ENCODE results near the gene MAPT. TPM values are rescaled to one million over a fixed set of nuclear protein-coding genes. Genes with fewer than 3 reads are reported as not detected.
A peak's percentile ranks its signal among the peaks of the same experiment; 100 is the strongest.

The MAPT gene
- polyA plus RNA-seq, 2 donors, result 4.5 to 4.7 TPM

DNA sequence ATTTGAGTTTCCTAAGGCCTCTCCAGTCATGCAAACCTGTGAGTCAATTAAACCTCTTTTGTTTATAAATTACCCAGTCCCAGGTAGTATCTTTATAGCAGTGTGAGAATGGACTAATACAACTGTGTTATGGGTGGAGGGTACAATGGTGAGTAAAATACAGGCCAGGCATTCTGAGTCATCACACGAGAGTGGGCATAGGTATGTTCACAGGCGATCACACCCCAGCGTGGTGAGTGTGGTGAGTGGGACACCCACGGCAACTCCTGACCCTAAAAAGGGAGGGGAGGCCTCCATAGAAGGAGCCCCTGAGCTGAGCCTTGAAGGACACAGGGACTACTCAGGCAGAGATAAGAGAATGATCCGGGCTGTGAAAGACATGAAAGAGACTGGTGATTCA is 22.6 kb upstream of the MAPT start:
- H3K36me3 ChIP-seq (ENCODE audit: control insufficient read depth in 2 of 2, insufficient read depth in 2 of 2, low read length in 1 of 2), result no peaks in the 10 kb centered on the region
- no peaks in the 10 kb centered on the region for H3K9me3 ChIP-seq (ENCODE audit: control insufficient read depth in 2 of 2, insufficient read depth in 1 of 2, low read depth in 1 of 2, low read length in 1 of 2)
- no peak overlapping the region for H3K4me3 ChIP-seq (ENCODE audit: low read depth in 1 of 2, low read length in 2 of 2)
- H3K27me3 ChIP-seq (ENCODE audit: control insufficient read depth in 1 of 2, insufficient read depth in 2 of 2, low read length in 2 of 2), result no peaks in the 10 kb centered on the region
- WGBS, 2 donors, result 73 to 78% methylated on average over 5 of the region's 5 CpGs
- H3K4me1 ChIP-seq (ENCODE audit: control insufficient read depth in 2 of 2, insufficient read depth in 2 of 2, low read length in 1 of 2), result no peaks in the 10 kb centered on the region
- no peak overlapping the region for H3K27ac ChIP-seq (ENCODE audit: low read depth in 2 of 2, low read length in 1 of 2)

DNA sequence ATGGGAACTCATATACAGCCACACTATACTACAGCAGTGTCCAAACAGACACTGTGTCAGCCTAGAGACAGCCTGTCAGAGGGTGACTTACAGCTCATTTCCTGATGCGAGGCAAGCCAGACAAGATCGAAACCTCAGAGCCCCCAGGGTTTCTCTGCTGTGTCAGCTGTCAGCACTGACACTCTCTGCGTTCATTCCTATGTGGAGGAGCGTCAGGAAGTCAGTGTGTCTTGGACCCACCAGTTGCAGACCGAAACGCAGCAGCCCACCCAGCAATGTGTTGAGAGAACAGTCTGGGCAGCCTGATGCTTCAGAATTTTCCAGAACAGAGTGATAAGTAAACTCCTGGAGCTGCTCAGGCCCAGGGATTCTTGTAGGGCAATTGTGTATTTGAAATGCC is 20.6 kb upstream of the MAPT start:
- Histone ChIP-seq H3K27me3 (ENCODE audit: control insufficient read depth in 1 of 2, insufficient read depth in 2 of 2, low read length in 2 of 2) (peaks cover 0 to 2% of the 10 kb centered on the region in 2 donors), H3K27ac (ENCODE audit: low read depth in 2 of 2, low read length in 1 of 2) (no peak overlapping the region), H3K4me3 (ENCODE audit: low read depth in 1 of 2, low read length in 2 of 2) (no peak overlapping the region), H3K36me3 (ENCODE audit: control insufficient read depth in 2 of 2, insufficient read depth in 2 of 2, low read length in 1 of 2) (no peaks in the 10 kb centered on the region), H3K9me3 (ENCODE audit: control insufficient read depth in 2 of 2, insufficient read depth in 1 of 2, low read depth in 1 of 2, low read length in 1 of 2) (no peaks in the 10 kb centered on the region), H3K4me1 (ENCODE audit: control insufficient read depth in 2 of 2, insufficient read depth in 2 of 2, low read length in 1 of 2) (no peaks in the 10 kb centered on the region)
- 19 to 30% methylated on average over 6 of the region's 6 CpGs for WGBS, 2 donors

DNA sequence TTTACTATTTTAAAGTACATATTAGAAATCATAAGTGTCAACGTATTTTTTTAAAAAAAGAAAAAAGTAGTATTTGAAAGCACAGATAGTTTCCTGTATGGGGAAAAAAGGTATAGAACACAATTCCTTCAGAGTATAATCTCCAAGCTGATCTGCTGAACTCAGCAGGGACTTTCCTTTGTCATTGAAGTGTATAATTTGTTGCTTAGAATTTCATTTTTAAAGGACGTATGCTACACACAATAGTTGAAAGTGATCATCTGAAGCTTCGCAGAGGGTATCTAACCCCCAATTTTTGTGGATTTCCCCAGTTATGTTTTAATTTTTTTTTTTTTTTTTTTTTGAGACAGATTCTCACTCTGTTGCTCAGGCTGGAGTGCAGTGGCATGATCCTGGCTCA is 20.2 kb upstream of the MAPT start:
- Histone ChIP-seq H3K27me3 (ENCODE audit: control insufficient read depth in 1 of 2, insufficient read depth in 2 of 2, low read length in 2 of 2) (peaks cover 0 to 2% of the 10 kb centered on the region in 2 donors), H3K4me1 (ENCODE audit: control insufficient read depth in 2 of 2, insufficient read depth in 2 of 2, low read length in 1 of 2) (no peaks in the 10 kb centered on the region), H3K4me3 (ENCODE audit: low read depth in 1 of 2, low read length in 2 of 2) (no peak overlapping the region), H3K36me3 (ENCODE audit: control insufficient read depth in 2 of 2, insufficient read depth in 2 of 2, low read length in 1 of 2) (no peaks in the 10 kb centered on the region), H3K9me3 (ENCODE audit: control insufficient read depth in 2 of 2, insufficient read depth in 1 of 2, low read depth in 1 of 2, low read length in 1 of 2) (no peaks in the 10 kb centered on the region), H3K27ac (ENCODE audit: low read depth in 2 of 2, low read length in 1 of 2) (no peak overlapping the region)
- 42 to 51% methylated on average over 3 of the region's 3 CpGs for WGBS, 2 donors

DNA sequence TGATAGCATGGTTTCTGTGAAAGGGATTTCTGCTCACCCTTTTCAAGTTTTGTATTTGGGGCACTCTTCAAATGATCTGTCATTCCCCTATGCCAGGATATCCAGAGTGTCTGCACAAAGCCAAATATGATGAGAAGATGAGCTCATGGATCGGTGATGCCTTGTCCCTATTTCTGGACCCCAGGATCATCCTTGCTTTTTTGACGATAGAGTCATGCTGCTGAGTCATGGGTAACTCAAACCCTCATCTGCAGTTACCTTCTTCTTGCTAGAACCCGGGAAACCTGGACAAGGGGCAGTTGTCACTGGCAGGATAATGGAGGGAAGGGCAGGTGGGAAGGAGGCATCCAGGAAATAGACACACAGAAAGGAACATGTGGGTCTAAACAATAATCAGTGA is 17.8 kb upstream of the MAPT start:
- peaks cover 0 to 2% of the 10 kb centered on the region in 2 donors for H3K27me3 ChIP-seq (ENCODE audit: control insufficient read depth in 1 of 2, insufficient read depth in 2 of 2, low read length in 2 of 2)
- 78% methylated on average over 3 of the region's 3 CpGs for WGBS, 2 donors
- no peaks in the 10 kb centered on the region for H3K9me3 ChIP-seq (ENCODE audit: control insufficient read depth in 2 of 2, insufficient read depth in 1 of 2, low read depth in 1 of 2, low read length in 1 of 2)
- no peak overlapping the region for H3K4me3 ChIP-seq (ENCODE audit: low read depth in 1 of 2, low read length in 2 of 2)
- H3K4me1 ChIP-seq (ENCODE audit: control insufficient read depth in 2 of 2, insufficient read depth in 2 of 2, low read length in 1 of 2), result no peaks in the 10 kb centered on the region
- no peaks in the 10 kb centered on the region for H3K36me3 ChIP-seq (ENCODE audit: control insufficient read depth in 2 of 2, insufficient read depth in 2 of 2, low read length in 1 of 2)
- no peak overlapping the region for H3K27ac ChIP-seq (ENCODE audit: low read depth in 2 of 2, low read length in 1 of 2)

DNA sequence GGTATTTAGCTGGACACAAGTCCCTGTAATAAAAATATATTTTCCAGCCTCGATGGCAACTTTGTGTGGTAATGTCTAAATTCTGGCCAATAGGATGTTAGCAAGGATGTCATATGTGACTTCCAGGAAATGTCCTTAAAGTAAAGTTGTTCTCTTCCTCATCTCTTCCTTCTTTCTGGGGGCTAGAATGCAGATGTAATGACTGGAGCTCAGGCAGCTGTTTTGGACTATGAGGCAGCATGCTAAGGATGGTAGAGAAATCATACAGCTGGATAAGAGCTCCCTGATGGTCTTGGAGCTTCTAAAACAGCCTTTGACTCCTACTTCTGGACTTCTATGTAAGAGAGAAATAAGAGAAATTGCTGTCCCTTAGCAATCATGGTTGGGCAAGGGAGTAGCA is 16.9 kb upstream of the MAPT start:
- Histone ChIP-seq H3K27ac (ENCODE audit: low read depth in 2 of 2, low read length in 1 of 2) (no peak overlapping the region), H3K9me3 (ENCODE audit: control insufficient read depth in 2 of 2, insufficient read depth in 1 of 2, low read depth in 1 of 2, low read length in 1 of 2) (no peaks in the 10 kb centered on the region), H3K4me3 (ENCODE audit: low read depth in 1 of 2, low read length in 2 of 2) (no peak overlapping the region), H3K4me1 (ENCODE audit: control insufficient read depth in 2 of 2, insufficient read depth in 2 of 2, low read length in 1 of 2) (no peaks in the 10 kb centered on the region), H3K36me3 (ENCODE audit: control insufficient read depth in 2 of 2, insufficient read depth in 2 of 2, low read length in 1 of 2) (no peaks in the 10 kb centered on the region), H3K27me3 (ENCODE audit: control insufficient read depth in 1 of 2, insufficient read depth in 2 of 2, low read length in 2 of 2) (peaks cover 0 to 2% of the 10 kb centered on the region in 2 donors)
- WGBS, 2 donors, result 56 to 61% methylated on average over 1 of the region's 1 CpG

DNA sequence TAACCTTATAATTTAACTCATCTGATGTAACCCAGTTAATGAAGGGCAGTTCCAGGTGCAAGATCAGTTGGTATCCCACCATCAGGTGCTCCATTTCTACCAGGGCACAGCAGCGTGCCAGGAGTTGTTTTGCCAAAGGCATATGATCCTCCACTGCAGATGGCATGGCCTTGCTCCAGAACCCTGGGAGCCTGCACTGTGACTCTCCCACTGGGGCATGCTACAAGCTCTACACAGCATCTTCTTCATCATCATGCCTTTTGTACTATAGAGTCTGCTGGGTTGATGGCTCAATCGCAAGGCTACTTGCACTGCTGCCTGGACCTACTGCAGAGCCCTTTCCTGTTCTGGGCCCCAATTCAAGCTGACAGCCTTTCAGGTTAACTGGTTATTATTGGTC is 11.3 kb upstream of the MAPT start:
- H3K4me3 ChIP-seq (ENCODE audit: low read depth in 1 of 2, low read length in 2 of 2), result no peak overlapping the region
- peaks cover 0 to 3% of the 10 kb centered on the region in 2 donors for H3K9me3 ChIP-seq (ENCODE audit: control insufficient read depth in 2 of 2, insufficient read depth in 1 of 2, low read depth in 1 of 2, low read length in 1 of 2)
- 82 to 89% methylated on average over 2 of the region's 2 CpGs for WGBS, 2 donors
- no peaks in the 10 kb centered on the region for H3K4me1 ChIP-seq (ENCODE audit: control insufficient read depth in 2 of 2, insufficient read depth in 2 of 2, low read length in 1 of 2)
- H3K27me3 ChIP-seq (ENCODE audit: control insufficient read depth in 1 of 2, insufficient read depth in 2 of 2, low read length in 2 of 2), result no peaks in the 10 kb centered on the region
- H3K36me3 ChIP-seq (ENCODE audit: control insufficient read depth in 2 of 2, insufficient read depth in 2 of 2, low read length in 1 of 2), result no peaks in the 10 kb centered on the region
- no peak overlapping the region for H3K27ac ChIP-seq (ENCODE audit: low read depth in 2 of 2, low read length in 1 of 2)

DNA sequence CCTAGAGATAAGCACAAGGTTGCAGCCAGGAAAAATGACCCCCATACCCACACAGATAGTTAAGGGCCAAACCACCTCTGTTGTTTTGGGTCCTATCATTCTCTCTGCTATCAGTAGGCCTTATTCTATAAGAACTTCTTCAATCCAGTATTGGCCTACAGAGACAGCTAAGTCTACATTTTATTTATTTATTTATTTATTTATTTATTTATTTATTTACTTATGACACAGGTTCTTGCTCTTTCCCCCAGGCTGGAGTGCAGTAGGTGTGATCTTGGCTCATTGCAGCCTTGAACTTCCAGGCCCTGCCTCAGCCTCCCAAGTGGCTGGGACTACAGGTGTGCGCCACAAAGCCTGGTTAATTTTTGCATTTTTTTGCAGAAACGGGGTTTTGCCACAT is 7.5 kb upstream of the MAPT start:
- H3K4me1 ChIP-seq (ENCODE audit: control insufficient read depth in 2 of 2, insufficient read depth in 2 of 2, low read length in 1 of 2), result no peaks in the 10 kb centered on the region
- H3K27ac ChIP-seq (ENCODE audit: low read depth in 2 of 2, low read length in 1 of 2), result no peak overlapping the region
- no peaks in the 10 kb centered on the region for H3K36me3 ChIP-seq (ENCODE audit: control insufficient read depth in 2 of 2, insufficient read depth in 2 of 2, low read length in 1 of 2)
- H3K4me3 ChIP-seq (ENCODE audit: low read depth in 1 of 2, low read length in 2 of 2), result no peak overlapping the region
- peaks cover 0 to 3% of the 10 kb centered on the region in 2 donors for H3K9me3 ChIP-seq (ENCODE audit: control insufficient read depth in 2 of 2, insufficient read depth in 1 of 2, low read depth in 1 of 2, low read length in 1 of 2)
- no peaks in the 10 kb centered on the region for H3K27me3 ChIP-seq (ENCODE audit: control insufficient read depth in 1 of 2, insufficient read depth in 2 of 2, low read length in 2 of 2)
- 87 to 90% methylated on average over 2 of the region's 2 CpGs for WGBS, 2 donors

DNA sequence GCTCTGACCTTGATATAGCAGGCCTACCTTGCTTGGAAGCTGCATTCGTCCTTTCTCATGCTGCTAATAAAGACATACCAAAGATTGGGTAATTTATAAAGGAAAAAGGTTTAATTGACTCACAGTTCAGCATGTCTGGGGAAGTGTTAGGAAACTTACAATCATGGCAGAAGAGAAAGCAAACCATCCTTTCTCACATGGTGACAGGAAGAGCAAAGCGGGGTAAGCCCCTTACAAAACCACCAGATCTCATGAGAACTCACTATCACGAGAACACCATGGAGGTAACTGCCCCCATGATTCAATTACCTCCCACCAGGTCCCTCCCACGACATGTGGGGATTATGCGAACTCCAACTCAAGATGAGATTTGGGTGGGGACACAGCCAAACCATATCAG is 6.0 kb upstream of the MAPT start:
- no peaks in the 10 kb centered on the region for H3K4me1 ChIP-seq (ENCODE audit: control insufficient read depth in 2 of 2, insufficient read depth in 2 of 2, low read length in 1 of 2)
- H3K36me3 ChIP-seq (ENCODE audit: control insufficient read depth in 2 of 2, insufficient read depth in 2 of 2, low read length in 1 of 2), result no peaks in the 10 kb centered on the region
- no peak overlapping the region for H3K4me3 ChIP-seq (ENCODE audit: low read depth in 1 of 2, low read length in 2 of 2)
- WGBS, 2 donors, result 48 to 55% methylated on average over 5 of the region's 5 CpGs
- H3K9me3 ChIP-seq (ENCODE audit: control insufficient read depth in 2 of 2, insufficient read depth in 1 of 2, low read depth in 1 of 2, low read length in 1 of 2), result peaks cover 0 to 3% of the 10 kb centered on the region in 2 donors
- H3K27ac ChIP-seq (ENCODE audit: low read depth in 2 of 2, low read length in 1 of 2), result no peak overlapping the region
- no peaks in the 10 kb centered on the region for H3K27me3 ChIP-seq (ENCODE audit: control insufficient read depth in 1 of 2, insufficient read depth in 2 of 2, low read length in 2 of 2)

DNA sequence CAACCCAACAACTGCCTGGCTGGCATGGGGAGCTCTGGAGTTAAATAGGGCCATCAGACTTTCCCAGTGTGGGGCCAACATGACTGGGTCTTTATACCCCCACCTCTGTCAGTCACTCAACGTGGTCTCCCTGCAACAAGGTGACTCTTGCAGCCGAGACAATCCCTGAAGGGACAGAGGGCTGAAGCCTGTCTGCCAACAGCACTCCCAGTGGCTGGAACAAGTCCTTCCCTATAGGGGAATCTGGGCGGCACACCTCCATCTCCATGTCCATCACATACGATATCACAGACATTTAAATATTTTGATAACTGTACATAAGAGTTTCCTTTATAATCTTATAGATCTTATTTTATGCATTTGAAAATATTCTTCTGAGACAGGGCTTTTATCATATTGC is 4.8 kb upstream of the MAPT start:
- Histone ChIP-seq H3K36me3 (ENCODE audit: control insufficient read depth in 2 of 2, insufficient read depth in 2 of 2, low read length in 1 of 2) (no peaks in the 10 kb centered on the region), H3K4me3 (ENCODE audit: low read depth in 1 of 2, low read length in 2 of 2) (no peak overlapping the region), H3K4me1 (ENCODE audit: control insufficient read depth in 2 of 2, insufficient read depth in 2 of 2, low read length in 1 of 2) (peaks cover 0 to 1% of the 10 kb centered on the region in 2 donors), H3K9me3 (ENCODE audit: control insufficient read depth in 2 of 2, insufficient read depth in 1 of 2, low read depth in 1 of 2, low read length in 1 of 2) (peaks cover 0 to under 1% of the 10 kb centered on the region in 2 donors), H3K27ac (ENCODE audit: low read depth in 2 of 2, low read length in 1 of 2) (no peak overlapping the region), H3K27me3 (ENCODE audit: control insufficient read depth in 1 of 2, insufficient read depth in 2 of 2, low read length in 2 of 2) (no peaks in the 10 kb centered on the region)
- 33 to 34% methylated on average over 4 of the region's 4 CpGs for WGBS, 2 donors

DNA sequence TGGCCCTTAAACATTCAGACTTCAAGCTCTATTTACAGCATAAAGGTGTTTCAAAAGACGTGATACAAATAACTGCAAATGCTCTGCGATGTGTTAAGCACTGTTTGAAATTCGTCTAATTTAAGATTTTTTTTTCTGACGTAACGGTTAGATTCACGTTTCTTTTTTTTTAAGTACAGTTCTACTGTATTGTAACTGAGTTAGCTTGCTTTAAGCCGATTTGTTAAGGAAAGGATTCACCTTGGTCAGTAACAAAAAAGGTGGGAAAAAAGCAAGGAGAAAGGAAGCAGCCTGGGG is 681 bp upstream of the MAPT start:
- 45 to 46% methylated on average over 7 of the region's 7 CpGs for WGBS, 2 donors
- Histone ChIP-seq H3K27ac (ENCODE audit: low read depth in 2 of 2, low read length in 1 of 2) (no peak overlapping the region), H3K27me3 (ENCODE audit: control insufficient read depth in 1 of 2, insufficient read depth in 2 of 2, low read length in 2 of 2) (peaks cover 0 to 5% of the 10 kb centered on the region in 2 donors), H3K4me1 (ENCODE audit: control insufficient read depth in 2 of 2, insufficient read depth in 2 of 2, low read length in 1 of 2) (peaks cover 9 to 20% of the 10 kb centered on the region in 2 donors), H3K9me3 (ENCODE audit: control insufficient read depth in 2 of 2, insufficient read depth in 1 of 2, low read depth in 1 of 2, low read length in 1 of 2) (no peaks in the 10 kb centered on the region), H3K36me3 (ENCODE audit: control insufficient read depth in 2 of 2, insufficient read depth in 2 of 2, low read length in 1 of 2) (no peaks in the 10 kb centered on the region), H3K4me3 (ENCODE audit: low read depth in 1 of 2, low read length in 2 of 2) (peak overlapping the region; percentile 76 to 79)

Measured in esophagus (tissue), 2 donors.